Stomach smooth muscle (tissue), 2 donors: ENCODE data around the gene DHRS4.
"Not testable (repeated sequence)": the region's sequence is repeated elsewhere in the genome, so short reads cannot be mapped to it uniquely, and the experiment has no call there.

Experiments used
- H3K27ac ChIP-seq: one replicate; pipeline ENCODE4 v1.7.0; 2013; ENCODE audit warnings: mild to moderate bottlenecking, low read length, inconsistent platforms
- H3K27me3 ChIP-seq, 2 donors: one replicate each; pipeline ENCODE4 v1.7.0; 2013; ENCODE audit warnings: low read length in 2 of 2; ENCODE audit not compliant: insufficient read depth in 2 of 2, control insufficient read depth in 1 of 2
- H3K36me3 ChIP-seq, 2 donors: one replicate each; pipeline ENCODE4 v1.7.0; 2013; ENCODE audit warnings: low read length in 2 of 2; ENCODE audit not compliant: control insufficient read depth in 2 of 2, insufficient read depth in 2 of 2
- H3K4me1 ChIP-seq: one replicate; pipeline ENCODE4 v1.7.0; 2013; ENCODE audit warnings: low read length; ENCODE audit not compliant: control insufficient read depth, insufficient read depth
- H3K4me3 ChIP-seq, 2 donors: one replicate each; pipeline ENCODE4 v1.7.0; 2013; ENCODE audit warnings: low read length in 2 of 2
- H3K9ac ChIP-seq, 2 donors: one replicate each; pipeline ENCODE4 v1.7.0; 2013; ENCODE audit warnings: low read length in 2 of 2, mild to moderate bottlenecking in 1 of 2
- H3K9me3 ChIP-seq, 2 donors: one replicate each; pipeline ENCODE4 v1.7.0; 2013; ENCODE audit warnings: low read length in 2 of 2; ENCODE audit not compliant: control insufficient read depth in 2 of 2
- donor health status: healthy.
- donor health status: Pancreatic carcinoma.

DHRS4 gene

GRCh38 chr14:24006471-24006816 lies 52.9 kb downstream of the DHRS4 start:
- not testable (repeated sequence) for H3K27ac ChIP-seq, H3K4me1 ChIP-seq, H3K36me3 ChIP-seq, H3K27me3 ChIP-seq, H3K9me3 ChIP-seq, H3K9ac ChIP-seq
- H3K4me3 ChIP-seq: peak overlapping the region; percentile 43 to 60

DNA sequence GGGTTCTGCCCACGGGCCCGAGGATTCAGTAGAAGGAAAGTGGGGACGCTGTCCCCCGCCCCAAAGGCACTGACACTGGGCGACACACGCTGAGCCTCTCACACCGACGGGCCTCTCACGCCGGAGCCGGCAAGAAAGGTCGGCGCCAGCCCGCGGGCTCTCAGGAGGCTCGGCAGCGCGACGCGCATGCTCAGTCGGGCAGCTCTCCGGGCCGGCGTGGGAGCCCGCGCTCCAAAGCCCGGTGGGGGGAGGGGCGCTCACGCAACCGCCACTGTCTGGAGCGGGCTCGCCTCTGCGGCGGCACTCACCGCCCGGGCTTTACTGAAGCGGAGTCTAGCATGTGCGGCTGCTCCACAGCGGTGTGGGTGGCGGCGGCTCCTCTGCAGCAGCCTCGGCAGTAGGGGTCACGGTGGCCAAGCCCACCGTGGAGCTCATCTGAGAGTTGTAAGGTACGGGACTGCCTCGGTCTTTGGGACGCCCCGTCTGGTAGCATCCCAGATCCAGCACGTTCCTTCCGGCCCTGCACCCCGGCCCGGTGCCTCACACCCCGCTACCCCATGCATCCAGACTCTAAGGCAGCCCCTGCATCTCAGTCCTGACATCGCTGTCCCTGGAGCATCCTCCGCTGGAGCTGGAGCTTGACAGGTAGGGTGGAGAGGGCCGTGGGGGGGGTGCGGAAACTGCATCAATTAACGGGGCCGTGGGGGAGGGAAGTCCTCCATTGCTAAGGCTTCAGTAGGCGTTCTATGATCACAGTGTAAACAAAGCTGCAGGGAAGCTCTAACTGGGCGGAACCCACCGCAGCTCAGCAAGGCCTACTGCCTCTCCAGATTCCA lies 53.5 kb downstream of the DHRS4 start:
- not testable (repeated sequence) for H3K27ac ChIP-seq, H3K9ac ChIP-seq, H3K4me1 ChIP-seq, H3K9me3 ChIP-seq, H3K36me3 ChIP-seq, H3K27me3 ChIP-seq
- peak overlapping the region; percentile 43 to 60 for H3K4me3 ChIP-seq

- H3K27me3 ChIP-seq: no peaks in the 10 kb centered on the region
- no peak overlapping the region for H3K27ac ChIP-seq
- H3K36me3 ChIP-seq: no peaks in the 10 kb centered on the region
These were observed 57.5 kb downstream of the DHRS4 start for GRCh38 chr14:24011051-24011450.

GRCh38 chr14:24012726-24013273 lies 59.2 kb downstream of the DHRS4 start:
- H3K4me1 ChIP-seq, H3K9ac ChIP-seq, H3K4me3 ChIP-seq, H3K27ac ChIP-seq, H3K36me3 ChIP-seq, H3K9me3 ChIP-seq, H3K27me3 ChIP-seq: not testable (repeated sequence)

More at GRCh38 chr14:24011051-24011450, 57.5 kb downstream of the DHRS4 start:
- Histone ChIP-seq H3K9ac (no peak overlapping the region), H3K9me3 (no peaks in the 10 kb centered on the region), H3K4me3 (no peak overlapping the region), H3K4me1 (peaks cover 4% of the 10 kb centered on the region)

GRCh38 chr14:24013654-24014514 lies 60.3 kb downstream of the DHRS4 start:
- Histone ChIP-seq H3K27ac (no peak overlapping the region), H3K9ac (no peak overlapping the region), H3K9me3 (no peaks in the 10 kb centered on the region), H3K27me3 (no peaks in the 10 kb centered on the region), H3K36me3 (no peaks in the 10 kb centered on the region), H3K4me1 (peaks cover 4% of the 10 kb centered on the region), H3K4me3 (no peak overlapping the region)

- H3K27me3 ChIP-seq, H3K27ac ChIP-seq, H3K36me3 ChIP-seq, H3K9me3 ChIP-seq, H3K4me1 ChIP-seq, H3K9ac ChIP-seq, H3K4me3 ChIP-seq: not testable (repeated sequence)
These were observed 62.2 kb downstream of the DHRS4 start for GRCh38 chr14:24015745-24016144.
